ENCODE data around the gene NEK9. TPM values are rescaled to one million over a fixed set of nuclear protein-coding genes. Genes with fewer than 3 reads are reported as not detected.

NEK9 gene
- total RNA-seq, 1 experiment from 2014 or later = 56.5 TPM

DNA sequence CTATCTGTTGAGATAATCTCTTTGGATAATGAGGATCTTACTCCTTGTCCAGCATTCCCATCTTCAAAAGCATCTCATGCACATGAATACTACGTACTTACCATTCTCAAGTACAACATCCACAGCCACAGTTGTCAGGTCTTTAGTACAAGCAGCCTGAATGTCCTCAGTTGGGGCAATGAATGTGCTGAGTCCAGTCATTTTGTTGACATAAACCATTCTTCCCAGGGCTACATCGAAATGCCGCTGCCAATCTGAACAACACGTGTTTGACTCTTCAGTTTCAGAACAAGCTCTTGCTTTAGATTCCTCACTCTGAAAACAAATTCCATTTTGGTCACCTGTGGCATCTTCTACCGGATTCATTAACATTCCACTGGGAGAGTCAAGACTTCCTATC lies 80.6 kb downstream of the NEK9 start:
- H3K4me2 ChIP-seq (ENCODE audit: insufficient read depth, insufficient read length, low read length) = no peak overlapping the region

More for the DNA sequence above, 80.6 kb downstream of the NEK9 start:
- WGBS (ENCODE audit: extremely low coverage, insufficient read length, low lambda C conversion rate) = no CpG with 5 or more reads among the region's 5 CpGs
- no peak overlapping the region for H4K91ac ChIP-seq (ENCODE audit: insufficient read length, low read depth, low read length)
- H3K27ac ChIP-seq (ENCODE audit: insufficient read length, low read depth, low read length) = no peak overlapping the region
- no peaks in the 10 kb centered on the region; a peak in 1 of 4 replicates for H3K4me1 Mint-ChIP-seq
- no peak overlapping the region for H4K8ac ChIP-seq (replicated peaks; ENCODE audit: insufficient read length, low read depth, low read length)
- H3T11ph ChIP-seq (ENCODE audit: low read length) = no peak overlapping the region
- no peaks in the 10 kb centered on the region for H3K9me3 ChIP-seq (ENCODE audit: control insufficient read depth, low read depth, low read length)
- no peak overlapping the region for H2BK5ac ChIP-seq (ENCODE audit: insufficient read length, low read length)
- H3K27ac Mint-ChIP-seq = no peak overlapping the region
- no peaks in the 10 kb centered on the region for H4K20me1 ChIP-seq (ENCODE audit: control insufficient read depth, insufficient read depth, insufficient read length)
- H3K4me3 Mint-ChIP-seq = no peak overlapping the region
- H2BK120ac ChIP-seq (ENCODE audit: low read depth, low read length, poor library complexity, severe bottlenecking) = no peak overlapping the region
- H3K4ac ChIP-seq (ENCODE audit: low read depth, low read length) = no peak overlapping the region
- H2BK20ac ChIP-seq (ENCODE audit: low read depth, low read length, poor library complexity, severe bottlenecking) = no peak overlapping the region
- H3K23ac ChIP-seq (ENCODE audit: insufficient read length, low read depth, low read length) = no peak overlapping the region
- H2AFZ ChIP-seq (ENCODE audit: low read length) = no peak overlapping the region
- no peak overlapping the region for H2BK15ac ChIP-seq (ENCODE audit: low read depth, low read length)
- peaks cover 3% of the 10 kb centered on the region for H3K79me1 ChIP-seq (ENCODE audit: insufficient read depth, low read depth, low read length, poor library complexity, severe bottlenecking)
- H3K36me3 Mint-ChIP-seq (ENCODE audit: insufficient read depth in 1 of 3, low read depth in 3 of 3) = peaks cover 0 to 16% (median 11%) of the 10 kb centered on the region in 3 experiments; a peak in 4 of 7 replicates
- no peak overlapping the region for H2BK12ac ChIP-seq (ENCODE audit: insufficient read length, low read depth, low read length)
- no peaks in the 10 kb centered on the region for H3K27me3 ChIP-seq (ENCODE audit: insufficient read depth, low read length)
- H3K4me1 ChIP-seq (ENCODE audit: insufficient read depth, low read length) = 0 out of 2 replicates have a peak, but pooled peaks cover 2% of the 10 kb centered on the region
- H3K9ac ChIP-seq (ENCODE audit: extremely low read depth, insufficient read length, low read length) = no peak overlapping the region
- H3K56ac ChIP-seq (ENCODE audit: insufficient read length, low read depth, low read length) = no peak overlapping the region
- no peaks in the 10 kb centered on the region for H3K27me3 Mint-ChIP-seq (ENCODE audit: low read depth)
- no peak for DNase-seq
- no peak overlapping the region for H4K5ac ChIP-seq (ENCODE audit: insufficient read length, low read depth, low read length)
- no peak overlapping the region for H3K14ac ChIP-seq (ENCODE audit: insufficient read depth, low read length)
- no peaks in the 10 kb centered on the region; a peak in 1 of 5 replicates for H3K9me3 Mint-ChIP-seq
- TF ChIP-seq CTCF (conservative IDR thresholded peaks at IDR 0.05) = no peak
- H3K23me2 ChIP-seq (ENCODE audit: insufficient read length, low read depth, low read length, poor library complexity, severe bottlenecking) = peaks cover 3% of the 10 kb centered on the region
- H2AK5ac ChIP-seq (ENCODE audit: insufficient read length, low read length) = no peak overlapping the region
- no peaks in the 10 kb centered on the region for H3K79me2 ChIP-seq (ENCODE audit: insufficient read depth, low read length)
- H3K18ac ChIP-seq (ENCODE audit: insufficient read length, low read depth, low read length) = no peak overlapping the region
